ENCODE data around the gene AUNIP. TPM values are rescaled to one million over a fixed set of nuclear protein-coding genes. Genes with fewer than 3 reads are reported as not detected.

AUNIP gene
- total RNA-seq, 1 experiment from 2014 or later, result 16.1 TPM

- TF ChIP-seq STAT6 (CRISPR knock-in tag; conservative IDR thresholded peaks at IDR 0.05; ENCODE audit: low read depth) (no peak), ZNF425 (CRISPR knock-in tag; conservative IDR thresholded peaks at IDR 0.05) (no peak)
These were observed 41.3 kb downstream of the AUNIP start (continued) for GRCh38 chr1:25817840-25818501.

- Mint-ChIP-seq H3K9me3 (no peaks in the 10 kb centered on the region), H3K4me3 (no peak overlapping the region), H3K27me3 (ENCODE audit: low read depth) (peaks cover 6% of the 10 kb centered on the region; the same call in 1 of the 2 replicates), H3K36me3 (peaks cover 9% of the 10 kb centered on the region; the same call in 1 of the 2 replicates), H3K4me1 (peaks cover 25% of the 10 kb centered on the region), H3K27ac (peak overlapping the region; percentile 57; the same call in 1 of the 2 replicates)
- CTCF ChIA-PET, result interaction anchor here (0.8 to 5.5 kb wide), 5 partner anchors 18 to 315 kb away, joined by 3 to 26 read pairs (median 3); partner anchors contain the start of gene PAFAH2
- ATAC-seq (no peak), DNase-seq (ENCODE audit: low spot score) (no peak)
- POLR2A ChIA-PET, result no interaction called here
- no peak for TF ChIP-seq USF2 (CRISPR knock-in tag; IDR thresholded peaks at IDR 0.05)
- no peak for TF ChIP-seq ZNF138 (CRISPR knock-in tag; conservative IDR thresholded peaks at IDR 0.05)
- TF ChIP-seq NR1H2 (CRISPR knock-in tag; IDR thresholded peaks at IDR 0.05), result no peak
- no peak for TF ChIP-seq E2F1 (CRISPR knock-in tag; IDR thresholded peaks at IDR 0.05)
- no peak for TF ChIP-seq ZNF416 (CRISPR knock-in tag; IDR thresholded peaks at IDR 0.05)
- TF ChIP-seq NFYB (CRISPR knock-in tag; conservative IDR thresholded peaks at IDR 0.05; ENCODE audit: low read depth), result no peak
- no peak for TF ChIP-seq CTCF (IDR thresholded peaks at IDR 0.05)
- no peak for TF ChIP-seq ZBTB21 (CRISPR knock-in tag; IDR thresholded peaks at IDR 0.05; ENCODE audit: borderline replicate concordance)
- TF ChIP-seq MLX (CRISPR knock-in tag; IDR thresholded peaks at IDR 0.05), result no peak
- TF ChIP-seq JAZF1 (CRISPR knock-in tag; IDR thresholded peaks at IDR 0.05), result no peak
- no peak for TF ChIP-seq TEAD1 (CRISPR knock-in tag; IDR thresholded peaks at IDR 0.05)
- TF ChIP-seq JUN (CRISPR knock-in tag; IDR thresholded peaks at IDR 0.05), result no peak
- no peak for TF ChIP-seq E2F5 (CRISPR knock-in tag; IDR thresholded peaks at IDR 0.05)
- no peak for TF ChIP-seq ATF3 (CRISPR knock-in tag; conservative IDR thresholded peaks at IDR 0.05)
- TF ChIP-seq ZMAT4 (CRISPR knock-in tag; IDR thresholded peaks at IDR 0.05), result no peak
- no peak for TF ChIP-seq RELA (CRISPR knock-in tag; IDR thresholded peaks at IDR 0.05; ENCODE audit: borderline replicate concordance)
- TF ChIP-seq ZNF423 (CRISPR knock-in tag; IDR thresholded peaks at IDR 0.05), result no peak
- no peak for TF ChIP-seq TP53 (CRISPR knock-in tag; IDR thresholded peaks at IDR 0.05)
- no peak for TF ChIP-seq SMAD3 (CRISPR knock-in tag; IDR thresholded peaks at IDR 0.05; ENCODE audit: borderline replicate concordance)
These were observed 43.0 kb downstream of the AUNIP start for GRCh38 chr1:25816112-25816718.

All from WTC11 (cell line).